NB4 (cell line): Measurements from ENCODE around the gene MED7.

Experiments used
- CTCF ChIP-seq: IDR thresholded peaks from one replicate; pipeline ENCODE4 v1.5.1; 2012; ENCODE audit warnings: low read depth, low read length
- POLR2A ChIP-seq: IDR thresholded peaks from 2 replicates; pipeline ENCODE4 v1.6.1; 2011; ENCODE audit warnings: mild to moderate bottlenecking; ENCODE audit not compliant: insufficient read length; ENCODE audit errors: extremely low read depth

- TF ChIP-seq CTCF, result no peak
- no peak for TF ChIP-seq POLR2A
Measured at GRCh38 chr5:157177953-157178352, 35.3 kb upstream of the MED7 start.
